ENCODE measurements around the gene KCNC1.
A peak's percentile ranks its signal among the peaks of the same experiment; 100 is the strongest.

Gene KCNC1

DNA sequence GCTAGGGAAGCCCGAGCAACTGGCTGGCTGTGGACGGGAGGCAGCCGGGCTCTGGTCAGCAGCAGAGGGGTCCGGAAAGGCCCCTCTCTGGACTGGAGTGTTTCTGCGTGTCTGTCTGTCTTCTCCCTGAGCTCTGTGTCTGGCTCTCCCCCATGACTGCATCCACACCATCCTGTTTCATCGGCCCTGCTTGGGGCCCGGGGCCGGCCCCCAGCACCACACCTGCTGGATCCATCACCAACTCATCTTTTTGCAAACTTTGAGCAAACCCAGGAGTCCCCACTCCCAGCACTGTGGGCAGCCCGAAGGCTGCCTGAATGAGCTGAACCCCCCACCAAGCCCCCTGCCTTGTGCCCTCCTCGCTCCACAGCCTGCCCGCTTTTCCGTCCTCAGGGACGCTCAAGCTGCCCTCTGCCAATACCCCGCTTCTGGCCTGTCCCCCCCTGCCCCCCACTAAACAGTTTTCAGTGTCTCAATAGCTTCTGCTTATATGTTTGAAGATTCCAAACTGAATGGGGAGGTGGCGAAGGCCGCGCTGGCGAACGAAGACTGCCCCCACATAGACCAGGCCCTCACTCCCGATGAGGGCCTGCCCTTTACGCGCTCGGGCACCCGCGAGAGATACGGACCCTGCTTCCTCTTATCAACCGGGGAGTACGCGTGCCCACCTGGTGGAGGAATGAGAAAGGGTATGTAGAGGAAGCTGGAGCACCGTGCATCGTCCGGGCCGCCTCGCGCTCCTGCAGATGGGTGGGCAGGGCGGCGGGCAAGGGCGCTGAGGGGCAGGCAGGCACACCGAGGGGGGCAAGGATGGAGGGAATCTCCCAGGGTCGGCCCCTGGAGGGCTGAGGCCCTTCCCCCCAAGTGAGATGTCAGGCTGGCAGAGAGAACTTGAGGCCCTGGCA is 44.6 kb downstream of the KCNC1 start:
- H3K9me3 ChIP-seq (ENCODE audit: control insufficient read depth, low read length) = no peaks in the 10 kb centered on the region
- no peak for DNase-seq (ENCODE audit: low read depth)

DNA sequence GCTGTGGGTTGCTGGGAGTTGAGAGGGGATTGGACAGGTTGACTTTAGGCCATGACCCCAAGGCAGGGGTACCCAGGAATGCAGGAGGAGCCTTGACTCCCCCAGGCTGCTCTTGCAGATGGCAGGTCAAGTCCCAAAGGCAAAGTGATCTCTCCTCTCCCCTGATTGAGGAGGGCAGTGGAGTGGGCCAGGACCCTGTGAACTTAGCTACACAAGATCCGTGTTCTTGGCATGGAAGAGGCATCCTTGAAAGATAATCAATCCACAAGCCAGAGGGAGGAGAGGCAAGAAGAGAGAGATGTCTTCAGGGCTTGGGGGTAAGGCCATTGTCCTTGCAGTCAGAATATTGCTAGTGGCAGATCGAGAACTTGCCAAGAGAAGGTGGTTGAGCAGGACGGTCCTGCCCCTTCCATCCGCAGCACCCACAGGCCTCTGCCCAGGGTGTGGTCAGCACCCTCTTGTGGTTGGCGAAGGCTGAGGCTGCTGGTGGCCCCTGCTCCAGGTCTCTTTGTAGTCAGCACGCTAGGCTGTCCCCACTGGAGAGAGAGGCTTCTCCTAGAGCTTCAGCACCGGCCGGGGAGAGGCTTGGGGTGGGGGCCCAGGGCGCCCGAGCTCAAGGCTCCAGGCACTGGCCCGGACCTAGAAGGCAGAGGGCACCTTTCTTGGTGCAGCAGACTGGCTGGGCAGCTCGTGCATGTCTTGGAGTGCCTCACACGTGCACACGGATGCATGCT is 45.4 kb downstream of the KCNC1 start:
- Histone ChIP-seq H3K27me3 (replicated peaks; ENCODE audit: control insufficient read depth, insufficient read depth, low read length) (peaks cover 14% of the 10 kb centered on the region), H3K36me3 (ENCODE audit: control insufficient read depth, insufficient read depth, low read length, severe bottlenecking) (no peaks in the 10 kb centered on the region), H3K4me3 (ENCODE audit: low read length) (no peak overlapping the region), H3K4me1 (ENCODE audit: control insufficient read depth, insufficient read depth, low read length) (no peaks in the 10 kb centered on the region), H3K9me3 (ENCODE audit: control insufficient read depth, low read length) (no peaks in the 10 kb centered on the region), H3K9ac (ENCODE audit: low read length) (no peak overlapping the region)
- DNase-seq (ENCODE audit: low read depth) = no peak

More for the DNA sequence above, 44.6 kb downstream of the KCNC1 start:
- no peaks in the 10 kb centered on the region for H3K4me1 ChIP-seq (ENCODE audit: control insufficient read depth, insufficient read depth, low read length)
- H3K27me3 ChIP-seq (replicated peaks; ENCODE audit: control insufficient read depth, insufficient read depth, low read length) = peaks cover 14% of the 10 kb centered on the region
- no peak overlapping the region for H3K9ac ChIP-seq (ENCODE audit: low read length)
- no peak overlapping the region for H3K4me3 ChIP-seq (ENCODE audit: low read length)
- H3K36me3 ChIP-seq (ENCODE audit: control insufficient read depth, insufficient read depth, low read length, severe bottlenecking) = no peaks in the 10 kb centered on the region

DNA sequence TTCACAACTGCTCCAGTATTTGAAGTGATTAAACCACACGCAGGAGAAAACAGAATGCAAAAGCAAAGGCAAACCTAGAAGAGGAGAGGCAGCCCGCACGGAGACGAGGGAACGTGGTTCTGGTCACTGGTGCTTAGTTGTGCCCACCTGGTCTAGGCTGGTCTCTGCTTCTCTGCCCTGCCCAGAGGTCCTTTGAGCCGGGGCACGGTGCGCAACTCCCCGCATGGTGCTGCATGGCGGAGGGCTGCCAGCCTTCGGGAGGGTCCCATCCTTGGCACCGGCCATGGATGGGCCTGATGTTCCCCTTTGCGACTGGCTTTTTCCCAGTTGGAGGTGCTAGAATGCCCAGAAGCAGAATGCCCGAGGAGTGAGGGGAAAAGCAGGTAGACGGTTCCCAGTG is 46.1 kb downstream of the KCNC1 start:
- Histone ChIP-seq H3K36me3 (ENCODE audit: control insufficient read depth, insufficient read depth, low read length, severe bottlenecking) (no peaks in the 10 kb centered on the region), H3K27me3 (replicated peaks; ENCODE audit: control insufficient read depth, insufficient read depth, low read length) (peaks cover 14% of the 10 kb centered on the region), H3K9ac (ENCODE audit: low read length) (no peak overlapping the region), H3K9me3 (ENCODE audit: control insufficient read depth, low read length) (no peaks in the 10 kb centered on the region), H3K4me3 (ENCODE audit: low read length) (no peak overlapping the region), H3K4me1 (ENCODE audit: control insufficient read depth, insufficient read depth, low read length) (no peaks in the 10 kb centered on the region)
- no peak for DNase-seq (ENCODE audit: low read depth)

- Histone ChIP-seq H3K4me3 (ENCODE audit: low read length) (no peak overlapping the region), H3K27me3 (replicated peaks; ENCODE audit: control insufficient read depth, insufficient read depth, low read length) (peaks cover 14% of the 10 kb centered on the region), H3K9me3 (ENCODE audit: control insufficient read depth, low read length) (no peaks in the 10 kb centered on the region), H3K4me1 (ENCODE audit: control insufficient read depth, insufficient read depth, low read length) (no peaks in the 10 kb centered on the region), H3K9ac (ENCODE audit: low read length) (no peak overlapping the region), H3K36me3 (ENCODE audit: control insufficient read depth, insufficient read depth, low read length, severe bottlenecking) (no peaks in the 10 kb centered on the region)
- no peak for DNase-seq (ENCODE audit: low read depth)
Measured at GRCh38 chr11:17781221-17781620, 46.6 kb downstream of the KCNC1 start.

- Histone ChIP-seq H3K4me3 (ENCODE audit: low read length) (no peak overlapping the region), H3K4me1 (ENCODE audit: control insufficient read depth, insufficient read depth, low read length) (peaks cover 2% of the 10 kb centered on the region), H3K36me3 (ENCODE audit: control insufficient read depth, insufficient read depth, low read length, severe bottlenecking) (no peaks in the 10 kb centered on the region), H3K9ac (ENCODE audit: low read length) (no peak overlapping the region), H3K9me3 (ENCODE audit: control insufficient read depth, low read length) (no peaks in the 10 kb centered on the region), H3K27me3 (replicated peaks; ENCODE audit: control insufficient read depth, insufficient read depth, low read length) (peaks cover 14% of the 10 kb centered on the region)
- DNase-seq (ENCODE audit: low read depth) = no peak
Measured at GRCh38 chr11:17781626-17782025, 47.0 kb downstream of the KCNC1 start.

DNA sequence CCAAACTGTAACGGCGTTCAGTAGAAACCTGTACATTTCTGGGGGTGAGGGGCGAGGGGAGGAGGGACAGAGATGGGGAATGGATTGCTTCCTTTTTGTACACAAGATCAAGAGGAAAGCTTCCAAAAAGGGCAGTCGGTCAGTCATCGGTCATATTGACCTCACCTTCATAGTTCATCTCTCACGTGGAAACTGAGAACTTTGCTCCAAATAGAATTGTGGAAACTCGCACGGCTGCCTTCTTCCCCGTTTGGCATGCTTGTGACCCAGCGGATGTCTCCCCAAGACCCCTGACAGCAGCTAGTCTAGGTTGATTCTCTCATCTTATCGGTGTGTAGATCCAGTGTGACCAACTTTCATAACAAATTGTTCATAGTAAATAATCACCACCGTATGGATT is 47.6 kb downstream of the KCNC1 start:
- DNase-seq (ENCODE audit: low read depth) = no peak
- Histone ChIP-seq H3K9ac (ENCODE audit: low read length) (no peak overlapping the region), H3K4me3 (ENCODE audit: low read length) (no peak overlapping the region), H3K36me3 (ENCODE audit: control insufficient read depth, insufficient read depth, low read length, severe bottlenecking) (no peaks in the 10 kb centered on the region), H3K4me1 (ENCODE audit: control insufficient read depth, insufficient read depth, low read length) (peaks cover 6% of the 10 kb centered on the region), H3K9me3 (ENCODE audit: control insufficient read depth, low read length) (no peaks in the 10 kb centered on the region), H3K27me3 (replicated peaks; ENCODE audit: control insufficient read depth, insufficient read depth, low read length) (peaks cover 14% of the 10 kb centered on the region)

DNA sequence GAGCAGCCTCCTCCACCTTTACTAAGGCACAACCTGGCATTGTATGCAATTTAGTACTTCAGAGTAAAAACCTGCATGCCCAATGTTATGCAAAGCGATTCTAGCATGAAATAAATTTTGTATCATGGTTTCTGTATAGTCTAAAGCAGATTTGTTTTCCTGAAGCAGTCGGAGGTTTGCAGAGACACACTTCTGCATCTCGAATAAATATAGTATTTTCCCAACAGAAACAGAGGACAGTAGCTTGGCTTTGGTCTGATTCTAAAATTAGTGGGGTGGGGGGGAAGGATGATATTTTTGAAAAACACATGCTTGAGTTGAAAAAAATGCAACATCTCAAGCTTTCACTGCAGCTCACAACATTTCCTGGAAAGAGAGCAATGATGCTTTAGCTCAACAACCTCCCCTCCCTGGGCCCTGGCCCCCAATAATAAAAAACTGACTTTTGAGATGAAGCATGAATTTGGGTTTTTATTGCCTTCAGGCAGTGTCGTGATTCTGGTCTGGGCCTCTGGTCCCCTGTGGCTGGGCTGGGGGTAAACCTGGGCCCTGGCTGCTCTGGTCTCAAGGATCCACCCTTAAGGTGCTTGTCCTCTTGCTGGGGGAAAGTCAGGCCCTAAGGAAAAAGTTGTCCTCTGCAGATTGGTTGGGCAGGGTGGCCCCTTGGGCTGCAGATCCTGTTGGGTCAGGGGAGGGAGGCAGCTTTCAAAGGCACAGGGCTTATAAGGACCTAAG is 48.2 kb downstream of the KCNC1 start:
- Histone ChIP-seq H3K27me3 (replicated peaks; ENCODE audit: control insufficient read depth, insufficient read depth, low read length) (peaks cover 14% of the 10 kb centered on the region), H3K9me3 (ENCODE audit: control insufficient read depth, low read length) (no peaks in the 10 kb centered on the region), H3K36me3 (ENCODE audit: control insufficient read depth, insufficient read depth, low read length, severe bottlenecking) (no peaks in the 10 kb centered on the region), H3K4me1 (ENCODE audit: control insufficient read depth, insufficient read depth, low read length) (peaks cover 9% of the 10 kb centered on the region), H3K4me3 (ENCODE audit: low read length) (no peak overlapping the region), H3K9ac (ENCODE audit: low read length) (no peak overlapping the region)
- no peak for DNase-seq (ENCODE audit: low read depth)

DNA sequence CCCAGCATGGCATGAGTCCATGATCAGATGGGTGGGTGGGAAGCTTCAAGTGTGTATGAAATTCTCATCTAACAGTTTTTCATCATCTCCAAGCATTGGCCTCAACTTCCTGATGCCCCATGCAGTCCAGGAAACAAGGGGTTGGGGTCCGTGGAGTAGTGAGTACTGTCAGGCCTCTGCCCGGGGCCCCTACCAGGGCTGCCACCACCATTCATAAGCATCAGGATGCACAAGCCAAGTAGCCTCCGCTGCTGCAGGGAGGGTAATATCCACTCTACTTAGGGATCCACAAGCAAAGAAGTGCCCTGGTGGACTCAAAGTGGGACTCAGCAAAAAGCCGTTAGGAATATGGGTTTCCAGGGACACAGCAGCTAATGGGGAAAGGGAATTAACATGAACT is 49.3 kb downstream of the KCNC1 start:
- Histone ChIP-seq H3K27me3 (replicated peaks; ENCODE audit: control insufficient read depth, insufficient read depth, low read length) (peaks cover 14% of the 10 kb centered on the region), H3K9ac (ENCODE audit: low read length) (no peak overlapping the region), H3K4me1 (ENCODE audit: control insufficient read depth, insufficient read depth, low read length) (peaks cover 9% of the 10 kb centered on the region), H3K36me3 (ENCODE audit: control insufficient read depth, insufficient read depth, low read length, severe bottlenecking) (no peaks in the 10 kb centered on the region), H3K9me3 (ENCODE audit: control insufficient read depth, low read length) (no peaks in the 10 kb centered on the region), H3K4me3 (ENCODE audit: low read length) (no peak overlapping the region)
- no peak for DNase-seq (ENCODE audit: low read depth)

DNA sequence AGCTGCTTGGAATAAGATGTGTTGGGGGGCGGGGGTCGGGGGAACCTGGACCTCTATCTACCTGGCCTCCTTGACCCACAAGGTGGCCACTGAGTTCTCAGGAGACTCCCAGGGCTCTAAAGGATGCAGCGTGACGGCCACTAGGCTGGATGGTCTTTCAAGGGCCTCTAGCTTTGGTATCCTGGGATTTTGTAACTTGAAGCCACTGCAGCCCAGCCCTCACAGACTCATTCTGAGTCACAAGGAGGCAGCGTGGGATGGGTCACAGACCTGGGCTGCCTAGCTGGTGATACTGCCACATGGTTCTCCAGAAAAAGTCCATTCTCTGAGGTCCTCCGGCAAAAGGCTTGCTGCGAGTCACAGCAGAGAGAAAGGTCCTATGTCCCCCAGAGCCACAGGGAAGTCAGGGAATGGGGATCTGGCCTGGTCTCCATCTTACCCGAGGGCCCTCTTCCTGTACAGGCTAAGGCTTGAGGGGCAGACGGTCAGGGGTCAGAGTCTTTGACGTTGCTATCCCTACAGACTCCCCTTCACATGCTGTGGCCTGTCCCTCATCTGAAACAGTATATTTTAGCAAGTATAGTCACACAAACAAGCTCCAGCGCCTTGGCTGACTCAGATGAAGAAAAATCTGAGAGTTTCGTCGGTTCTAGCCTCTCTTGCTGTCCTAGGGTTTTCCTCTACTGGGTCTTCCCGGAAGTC is 52.4 kb downstream of the KCNC1 start:
- H3K36me3 ChIP-seq (ENCODE audit: control insufficient read depth, insufficient read depth, low read length, severe bottlenecking) = no peaks in the 10 kb centered on the region
- peaks cover 3% of the 10 kb centered on the region for H3K27me3 ChIP-seq (replicated peaks; ENCODE audit: control insufficient read depth, insufficient read depth, low read length)
- DNase-seq (ENCODE audit: low read depth) = peak; percentile 85
- H3K4me1 ChIP-seq (ENCODE audit: control insufficient read depth, insufficient read depth, low read length) = peaks cover 14% of the 10 kb centered on the region
- H3K9me3 ChIP-seq (ENCODE audit: control insufficient read depth, low read length) = no peaks in the 10 kb centered on the region
- no peak overlapping the region for H3K9ac ChIP-seq (ENCODE audit: low read length)
- H3K4me3 ChIP-seq (ENCODE audit: low read length) = no peak overlapping the region

DNA sequence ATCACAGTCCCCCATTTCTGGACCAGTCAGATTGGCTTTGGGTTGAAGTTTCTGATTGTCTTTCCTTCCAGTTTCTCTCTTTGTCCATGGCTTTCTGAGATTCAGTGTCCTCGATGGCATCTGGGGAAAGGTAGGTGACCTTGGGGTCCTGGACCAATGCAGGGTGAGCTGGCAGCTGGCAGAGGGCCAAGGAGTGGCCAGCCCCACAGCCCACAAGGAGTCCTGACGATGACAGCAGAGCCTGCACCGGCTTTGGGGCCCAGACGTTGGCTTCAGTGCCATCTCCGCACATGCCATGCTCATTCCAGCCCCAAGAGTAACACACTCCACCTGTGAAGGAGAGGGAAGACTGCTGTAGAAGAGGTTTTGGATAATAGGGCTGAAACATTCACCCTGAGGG is 53.5 kb downstream of the KCNC1 start:
- Histone ChIP-seq H3K9ac (ENCODE audit: low read length) (no peak overlapping the region), H3K4me3 (ENCODE audit: low read length) (no peak overlapping the region)

More for the DNA sequence above, 53.5 kb downstream of the KCNC1 start:
- no peak for DNase-seq (ENCODE audit: low read depth)
- Histone ChIP-seq H3K36me3 (ENCODE audit: control insufficient read depth, insufficient read depth, low read length, severe bottlenecking) (no peaks in the 10 kb centered on the region), H3K4me1 (ENCODE audit: control insufficient read depth, insufficient read depth, low read length) (peaks cover 14% of the 10 kb centered on the region), H3K9me3 (ENCODE audit: control insufficient read depth, low read length) (no peaks in the 10 kb centered on the region), H3K27me3 (replicated peaks; ENCODE audit: control insufficient read depth, insufficient read depth, low read length) (no peaks in the 10 kb centered on the region)
